Karpas-422 (cell line): Measurements from ENCODE around the gene FAM163B. TPM values are rescaled to one million over a fixed set of nuclear protein-coding genes. Genes with fewer than 3 reads are reported as not detected.

ENCODE experiments used
- DNase-seq: peaks from one replicate; pipeline ENCODE4 v3.0.0-alpha.2; 2015
- H2AFZ ChIP-seq: fragments of 200-600 bp; sonication (generic); 2 replicates; pipeline ENCODE4 v1.6.1; 2014; ENCODE audit warnings: antibody characterized with exemption, low read length, mixed read lengths
- H3K27ac ChIP-seq: fragments of 200-600 bp; sonication (generic); 2 replicates; pipeline ENCODE4 v1.5.1; 2014; ENCODE audit warnings: mild to moderate bottlenecking, low read length, moderate library complexity
- H3K27me3 ChIP-seq: fragments of 200-600 bp; sonication (generic); 2 replicates; pipeline ENCODE4 v1.6.1; 2014; ENCODE audit warnings: low read length, mixed read lengths
- H3K36me3 ChIP-seq: fragments of 200-600 bp; sonication (generic); 2 replicates; pipeline ENCODE4 v1.6.1; 2014; ENCODE audit warnings: low read length, mixed read lengths; ENCODE audit not compliant: insufficient read depth
- H3K4me1 ChIP-seq: fragments of 200-600 bp; sonication (generic); 2 replicates; pipeline ENCODE4 v1.6.1; 2014; ENCODE audit warnings: mild to moderate bottlenecking, low read length, mixed read lengths
- H3K4me2 ChIP-seq: fragments of 200-600 bp; sonication (generic); 2 replicates; pipeline ENCODE4 v1.6.1; 2014; ENCODE audit warnings: low read length, low read depth, mild to moderate bottlenecking; ENCODE audit not compliant: poor library complexity, severe bottlenecking
- H3K4me3 ChIP-seq: fragments of 200-600 bp; sonication (generic); 2 replicates; pipeline ENCODE4 v1.5.1; 2014; ENCODE audit warnings: mild to moderate bottlenecking, antibody characterized with exemption, low read length, mixed read lengths
- H3K79me2 ChIP-seq: fragments of 200-600 bp; sonication (generic); 2 replicates; pipeline ENCODE4 v1.6.1; 2014; ENCODE audit warnings: mild to moderate bottlenecking, low read length, mixed read lengths
- H3K9ac ChIP-seq: fragments of 200-600 bp; sonication (generic); 2 replicates; pipeline ENCODE4 v1.6.0; 2014; ENCODE audit warnings: low read length
- H3K9me2 ChIP-seq: fragments of 200-600 bp; sonication (generic), shearing (Covaris generic); replicated peaks from 2 replicates; pipeline ENCODE4 v1.6.0; 2014; ENCODE audit warnings: mild to moderate bottlenecking, low read length, moderate library complexity; ENCODE audit not compliant: insufficient read depth
- H3K9me3 ChIP-seq: fragments of 300-700, 200-600 bp; sonication (generic); 2 replicates; pipeline ENCODE4 v1.6.1; 2014; ENCODE audit warnings: low read length, mixed read lengths
- H4K20me1 ChIP-seq: fragments of 200-600 bp; sonication (generic); 2 replicates; pipeline ENCODE4 v1.6.1; 2014; ENCODE audit warnings: mild to moderate bottlenecking, antibody characterized with exemption, low read length, low read depth; ENCODE audit not compliant: insufficient read depth
- total RNA-seq: library from RNA; depleted of rRNA; stranded (reverse); fragments of >200 nt; shearing (Covaris generic); gene quantifications from 2 replicates; pipeline ENCODE4 v1.2.3, GENCODE V29; 2014; ENCODE audit warnings: low replicate concordance

The FAM163B gene
- total RNA-seq, 1 experiment from 2014 or later = not detected

DNA sequence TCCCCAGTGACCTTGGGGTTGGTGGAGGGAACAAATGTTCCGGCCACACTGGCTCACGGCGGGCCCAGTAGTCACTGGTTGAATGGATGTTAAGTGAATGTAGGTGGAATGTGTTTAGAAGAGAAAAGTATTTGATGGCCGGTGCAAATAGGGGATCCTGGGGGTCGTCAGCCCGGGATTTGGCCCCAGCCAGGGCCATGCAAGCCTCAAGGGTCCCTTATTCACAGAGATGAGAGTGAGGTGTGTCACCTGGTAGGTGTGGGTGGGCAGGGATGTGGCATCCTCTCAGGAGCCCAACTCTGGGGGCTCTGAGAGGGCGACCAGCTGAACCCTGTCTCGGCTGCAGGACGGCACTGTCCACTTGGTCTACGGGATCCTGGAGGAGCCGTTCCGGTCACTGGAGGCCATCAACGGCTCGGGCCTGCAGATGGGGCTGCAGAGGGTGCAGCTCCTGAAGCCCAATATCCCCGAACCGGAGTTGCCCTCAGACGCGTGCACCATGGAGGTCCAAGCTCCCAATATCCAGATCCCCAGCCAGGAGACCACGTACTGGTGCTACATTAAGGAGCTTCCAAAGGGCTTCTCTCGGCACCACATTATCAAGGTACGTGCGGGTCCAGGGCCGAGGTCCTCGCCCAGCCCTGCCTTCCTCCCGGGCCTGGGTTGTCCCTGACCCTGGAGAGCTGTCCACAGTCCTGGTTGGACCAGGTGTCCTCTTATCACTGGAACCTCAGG lies 32.8 kb upstream of the FAM163B start:
- Histone ChIP-seq H3K4me1 (no peaks in the 10 kb centered on the region), H3K36me3 (no peaks in the 10 kb centered on the region), H4K20me1 (0 out of 2 replicates have a peak, but pooled peaks cover 3% of the 10 kb centered on the region), H3K9me2 (no peaks in the 10 kb centered on the region), H3K9me3 (no peaks in the 10 kb centered on the region), H3K4me3 (no peak overlapping the region), H2AFZ (no peak overlapping the region), H3K4me2 (no peak overlapping the region), H3K27me3 (no peaks in the 10 kb centered on the region), H3K79me2 (no peaks in the 10 kb centered on the region), H3K27ac (no peak overlapping the region), H3K9ac (no peak overlapping the region)
- no peak for DNase-seq

GRCh38 chr9:133641396-133641655 lies 32.1 kb upstream of the FAM163B start:
- H3K4me2 ChIP-seq = no peak overlapping the region
- H4K20me1 ChIP-seq = 0 out of 2 replicates have a peak, but pooled peaks cover 3% of the 10 kb centered on the region
- no peaks in the 10 kb centered on the region for H3K36me3 ChIP-seq
- H3K9me3 ChIP-seq = no peaks in the 10 kb centered on the region
- no peak overlapping the region for H3K27ac ChIP-seq
- no peak overlapping the region for H2AFZ ChIP-seq
- H3K4me3 ChIP-seq = no peak overlapping the region
- H3K9ac ChIP-seq = no peak overlapping the region
- no peaks in the 10 kb centered on the region for H3K79me2 ChIP-seq
- DNase-seq = no peak
- no peaks in the 10 kb centered on the region for H3K4me1 ChIP-seq
- no peaks in the 10 kb centered on the region for H3K27me3 ChIP-seq
- H3K9me2 ChIP-seq = no peaks in the 10 kb centered on the region

DNA sequence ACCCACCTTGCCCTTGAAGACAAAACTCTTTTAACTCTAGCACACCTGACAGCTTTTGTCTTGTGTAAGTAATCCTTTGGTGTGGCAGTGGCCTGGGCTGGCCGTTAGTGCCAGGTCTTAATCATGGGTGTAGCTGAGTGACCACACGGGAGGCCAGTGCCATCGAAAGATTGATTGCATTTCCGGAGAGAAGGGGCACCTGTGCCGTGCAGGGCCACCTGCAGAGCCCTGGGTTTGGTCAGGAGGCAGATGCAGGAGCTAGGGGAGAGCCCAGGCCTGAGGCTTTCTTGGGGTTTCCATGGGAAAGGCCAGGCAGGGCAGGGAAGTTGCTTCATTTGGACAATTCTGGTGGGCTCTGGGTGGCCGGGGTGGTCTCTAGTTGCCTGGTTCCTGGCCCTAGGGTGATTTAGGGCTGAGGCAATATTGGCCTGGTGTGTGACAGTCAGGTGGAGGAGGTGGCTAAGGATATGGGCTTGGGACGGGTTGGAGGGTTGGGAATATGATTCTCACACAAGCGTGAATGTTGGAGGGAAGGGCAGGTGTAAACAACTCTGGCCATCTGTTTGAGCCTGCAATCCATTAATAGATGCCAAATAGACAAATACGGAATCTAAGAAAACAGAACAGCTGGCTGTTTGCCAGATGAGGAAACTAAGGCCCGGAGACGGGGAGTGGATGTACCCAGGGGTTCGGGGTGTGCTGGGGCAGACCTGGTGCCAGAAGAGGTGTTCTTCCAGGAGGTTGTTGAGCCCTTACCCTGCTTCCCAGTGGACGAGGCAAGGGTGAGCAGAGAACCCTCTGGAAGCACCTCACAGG lies 31.6 kb upstream of the FAM163B start:
- Histone ChIP-seq H3K9me3 (no peaks in the 10 kb centered on the region), H3K27me3 (no peaks in the 10 kb centered on the region), H3K4me3 (no peak overlapping the region), H3K27ac (no peak overlapping the region), H3K9ac (no peak overlapping the region), H3K79me2 (no peaks in the 10 kb centered on the region), H3K9me2 (no peaks in the 10 kb centered on the region), H4K20me1 (0 out of 2 replicates have a peak, but pooled peaks cover 3% of the 10 kb centered on the region), H3K4me2 (no peak overlapping the region), H3K4me1 (no peaks in the 10 kb centered on the region), H2AFZ (no peak overlapping the region), H3K36me3 (no peaks in the 10 kb centered on the region)
- no peak for DNase-seq

GRCh38 chr9:133640160-133640559 lies 31.0 kb upstream of the FAM163B start:
- H3K4me2 ChIP-seq = no peak overlapping the region
- H3K27ac ChIP-seq = no peak overlapping the region
- no peaks in the 10 kb centered on the region for H3K9me3 ChIP-seq
- H3K9me2 ChIP-seq = no peaks in the 10 kb centered on the region
- DNase-seq = no peak
- no peaks in the 10 kb centered on the region for H3K36me3 ChIP-seq
- no peaks in the 10 kb centered on the region for H3K27me3 ChIP-seq
- H3K4me3 ChIP-seq = no peak overlapping the region
- 0 out of 2 replicates have a peak, but pooled peaks cover 3% of the 10 kb centered on the region for H4K20me1 ChIP-seq
- no peaks in the 10 kb centered on the region for H3K79me2 ChIP-seq
- no peaks in the 10 kb centered on the region for H3K4me1 ChIP-seq
- no peak overlapping the region for H3K9ac ChIP-seq
- H2AFZ ChIP-seq = no peak overlapping the region

DNA sequence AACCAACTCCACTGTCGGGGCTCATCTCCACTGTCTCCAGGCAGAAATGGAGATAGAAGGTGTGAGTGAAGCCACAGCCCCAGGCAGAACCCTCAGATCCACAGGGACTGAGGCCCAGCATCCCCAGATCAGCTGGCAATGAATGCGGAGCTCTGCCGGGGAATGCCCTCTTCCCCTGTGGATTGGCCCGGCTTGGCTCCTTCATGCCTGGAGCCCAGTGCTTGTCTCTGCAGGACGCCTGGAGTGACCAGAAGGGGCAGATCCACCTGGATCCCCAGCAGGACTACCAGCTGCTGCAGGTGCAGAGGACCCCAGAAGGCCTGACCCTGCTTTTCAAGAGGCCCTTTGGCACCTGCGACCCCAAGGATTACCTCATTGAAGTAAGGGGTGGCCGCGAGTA lies 30.4 kb upstream of the FAM163B start:
- DNase-seq = no peak
- no peaks in the 10 kb centered on the region for H3K79me2 ChIP-seq
- no peak overlapping the region for H3K9ac ChIP-seq
- no peaks in the 10 kb centered on the region for H3K27me3 ChIP-seq
- H3K27ac ChIP-seq = no peak overlapping the region
- H3K9me2 ChIP-seq = no peaks in the 10 kb centered on the region
- no peaks in the 10 kb centered on the region for H3K36me3 ChIP-seq
- H3K4me1 ChIP-seq = no peaks in the 10 kb centered on the region
- no peak overlapping the region for H3K4me2 ChIP-seq
- no peak overlapping the region for H2AFZ ChIP-seq
- H4K20me1 ChIP-seq = 0 out of 2 replicates have a peak, but pooled peaks cover 3% of the 10 kb centered on the region
- H3K9me3 ChIP-seq = no peaks in the 10 kb centered on the region
- no peak overlapping the region for H3K4me3 ChIP-seq

DNA sequence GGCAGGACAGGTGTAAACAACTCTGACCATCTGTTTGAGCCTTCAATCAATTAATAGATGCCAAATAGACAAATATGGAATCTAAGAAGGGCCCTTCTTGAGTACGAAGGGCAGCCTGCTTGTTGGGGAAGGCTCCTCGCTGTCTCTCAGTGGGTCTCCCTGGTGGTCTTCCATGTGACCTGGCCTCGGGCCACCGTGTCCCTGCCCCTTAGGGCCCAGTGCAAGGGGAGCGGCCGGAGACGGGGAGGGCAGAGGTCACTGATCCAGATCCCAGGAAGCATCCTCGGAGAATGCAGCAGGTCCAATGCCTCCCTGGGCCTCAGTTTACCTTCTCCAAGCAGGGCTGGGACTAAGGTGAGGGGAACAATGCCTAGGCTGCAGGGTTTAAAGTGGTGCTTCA lies 29.5 kb upstream of the FAM163B start:
- no peak overlapping the region for H3K9ac ChIP-seq
- DNase-seq = no peak
- no peak overlapping the region for H2AFZ ChIP-seq
- no peak overlapping the region for H3K4me2 ChIP-seq
- no peaks in the 10 kb centered on the region for H3K4me1 ChIP-seq
- H3K9me2 ChIP-seq = no peaks in the 10 kb centered on the region
- H3K9me3 ChIP-seq = no peaks in the 10 kb centered on the region
- 0 out of 2 replicates have a peak, but pooled peaks cover 3% of the 10 kb centered on the region for H4K20me1 ChIP-seq
- H3K4me3 ChIP-seq = no peak overlapping the region
- no peak overlapping the region for H3K27ac ChIP-seq
- no peaks in the 10 kb centered on the region for H3K27me3 ChIP-seq
- H3K36me3 ChIP-seq = no peaks in the 10 kb centered on the region
- no peaks in the 10 kb centered on the region for H3K79me2 ChIP-seq

DNA sequence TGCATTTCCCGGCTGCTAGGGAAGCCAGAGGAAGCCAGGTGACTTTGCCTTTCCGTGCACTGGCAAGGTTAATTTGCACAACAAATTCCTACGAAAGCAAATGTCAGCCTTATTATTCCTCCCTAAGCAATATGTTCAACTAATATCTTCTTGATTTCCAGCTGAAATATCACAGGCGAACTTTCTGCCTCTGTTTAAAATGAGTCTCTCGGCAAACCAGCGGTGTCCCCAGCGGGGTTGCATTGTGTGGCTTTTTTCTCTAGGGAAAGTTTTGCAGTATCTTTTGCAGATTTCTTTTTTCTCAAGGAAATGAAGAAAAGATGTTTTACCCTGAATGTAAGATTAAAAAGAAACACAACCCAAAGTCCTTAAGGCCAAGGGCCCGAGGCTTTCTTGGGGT lies 28.9 kb upstream of the FAM163B start:
- no peaks in the 10 kb centered on the region for H3K4me1 ChIP-seq
- H3K4me3 ChIP-seq = no peak overlapping the region
- H3K4me2 ChIP-seq = no peak overlapping the region
- H2AFZ ChIP-seq = no peak overlapping the region
- no peak overlapping the region for H3K27ac ChIP-seq
- H3K36me3 ChIP-seq = no peaks in the 10 kb centered on the region
- H3K9me2 ChIP-seq = no peaks in the 10 kb centered on the region
- no peaks in the 10 kb centered on the region for H3K27me3 ChIP-seq
- no peak for DNase-seq
- H3K9ac ChIP-seq = no peak overlapping the region
- H4K20me1 ChIP-seq = 0 out of 2 replicates have a peak, but pooled peaks cover 3% of the 10 kb centered on the region
- H3K9me3 ChIP-seq = no peaks in the 10 kb centered on the region
- no peaks in the 10 kb centered on the region for H3K79me2 ChIP-seq

DNA sequence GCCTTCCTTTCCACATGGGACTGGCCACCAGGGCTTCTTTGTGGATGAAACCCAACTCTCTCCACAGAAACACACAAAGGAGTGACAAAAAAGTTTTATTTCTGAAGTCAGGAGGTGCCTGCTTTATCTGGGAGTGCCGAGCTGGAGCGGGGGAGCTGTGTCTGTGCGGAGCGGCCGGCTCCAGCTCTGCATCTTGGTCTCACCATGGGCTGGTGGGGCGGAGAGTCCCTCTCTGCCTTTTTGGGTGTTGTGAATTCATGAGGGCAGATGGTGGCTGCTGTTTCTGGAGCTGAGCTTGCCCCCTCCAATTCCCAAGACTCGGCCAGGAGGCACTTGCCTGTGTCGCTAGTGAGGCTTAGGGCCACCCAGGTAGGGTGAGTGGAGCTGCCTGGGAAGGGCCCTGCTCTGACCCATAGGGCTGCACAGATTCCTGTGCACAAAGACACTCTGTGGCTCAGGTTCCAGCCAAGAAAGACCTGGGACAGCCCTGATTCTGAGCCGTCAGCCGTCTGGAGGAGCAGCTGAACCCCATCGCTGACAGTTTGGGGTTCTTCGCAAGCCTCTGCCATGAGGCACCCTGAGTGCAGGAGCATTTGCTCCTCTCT lies 28.4 kb upstream of the FAM163B start:
- Histone ChIP-seq H4K20me1 (0 out of 2 replicates have a peak, but pooled peaks cover 3% of the 10 kb centered on the region), H3K9me3 (no peaks in the 10 kb centered on the region), H3K9ac (no peak overlapping the region), H3K4me3 (no peak overlapping the region), H2AFZ (no peak overlapping the region), H3K27ac (no peak overlapping the region), H3K27me3 (no peaks in the 10 kb centered on the region), H3K4me1 (no peaks in the 10 kb centered on the region), H3K9me2 (no peaks in the 10 kb centered on the region), H3K79me2 (no peaks in the 10 kb centered on the region), H3K36me3 (no peaks in the 10 kb centered on the region), H3K4me2 (no peak overlapping the region)
- DNase-seq = no peak
